Measurements from ENCODE around the gene INPP5F. TPM values are rescaled to one million over a fixed set of nuclear protein-coding genes. Genes with fewer than 3 reads are reported as not detected.
A peak's percentile ranks its signal among the peaks of the same experiment; 100 is the strongest.

The INPP5F gene
- total RNA-seq, 1 donor from 2014 or later, result 15.3 TPM

- Histone ChIP-seq H3K36me3 (ENCODE audit: control insufficient read depth, insufficient read depth, low read length) (no peaks in the 10 kb centered on the region), H3K4me3 (ENCODE audit: low read depth, low read length) (no peak overlapping the region), H3K27me3 (ENCODE audit: control insufficient read depth, insufficient read depth, low read length) (no peaks in the 10 kb centered on the region)
- TF ChIP-seq CTCF (IDR thresholded peaks at IDR 0.05; ENCODE audit: insufficient read depth, low read length, poor library complexity, severe bottlenecking), result no peak
- DNase-seq (ENCODE audit: low read depth), result no peak
These were observed 9.6 kb downstream of the INPP5F start for GRCh38 chr10:119735451-119735850.

GRCh38 chr10:119736220-119736619 lies 10.4 kb downstream of the INPP5F start:
- no peak for TF ChIP-seq CTCF (IDR thresholded peaks at IDR 0.05; ENCODE audit: insufficient read depth, low read length, poor library complexity, severe bottlenecking)
- no peak for DNase-seq (ENCODE audit: low read depth)
- Histone ChIP-seq H3K36me3 (ENCODE audit: control insufficient read depth, insufficient read depth, low read length) (no peaks in the 10 kb centered on the region), H3K27me3 (ENCODE audit: control insufficient read depth, insufficient read depth, low read length) (no peaks in the 10 kb centered on the region), H3K4me3 (ENCODE audit: low read depth, low read length) (no peak overlapping the region)

GRCh38 chr10:119737039-119737663 lies 11.3 kb downstream of the INPP5F start:
- Histone ChIP-seq H3K4me3 (ENCODE audit: low read depth, low read length) (no peak overlapping the region), H3K27me3 (ENCODE audit: control insufficient read depth, insufficient read depth, low read length) (no peaks in the 10 kb centered on the region), H3K36me3 (ENCODE audit: control insufficient read depth, insufficient read depth, low read length) (no peaks in the 10 kb centered on the region)
- no peak for DNase-seq (ENCODE audit: low read depth)
- TF ChIP-seq CTCF (IDR thresholded peaks at IDR 0.05; ENCODE audit: insufficient read depth, low read length, poor library complexity, severe bottlenecking), result no peak

GRCh38 chr10:119737823-119738222 lies 12.0 kb downstream of the INPP5F start:
- TF ChIP-seq CTCF (IDR thresholded peaks at IDR 0.05; ENCODE audit: insufficient read depth, low read length, poor library complexity, severe bottlenecking), result no peak
- peak; percentile 84 for DNase-seq (ENCODE audit: low read depth)
- Histone ChIP-seq H3K27me3 (ENCODE audit: control insufficient read depth, insufficient read depth, low read length) (no peaks in the 10 kb centered on the region), H3K4me3 (ENCODE audit: low read depth, low read length) (no peak overlapping the region), H3K36me3 (ENCODE audit: control insufficient read depth, insufficient read depth, low read length) (no peaks in the 10 kb centered on the region)

GRCh38 chr10:119738962-119739361 lies 13.1 kb downstream of the INPP5F start:
- no peak for DNase-seq (ENCODE audit: low read depth)
- Histone ChIP-seq H3K27me3 (ENCODE audit: control insufficient read depth, insufficient read depth, low read length) (no peaks in the 10 kb centered on the region), H3K4me3 (ENCODE audit: low read depth, low read length) (no peak overlapping the region), H3K36me3 (ENCODE audit: control insufficient read depth, insufficient read depth, low read length) (no peaks in the 10 kb centered on the region)
- no peak for TF ChIP-seq CTCF (IDR thresholded peaks at IDR 0.05; ENCODE audit: insufficient read depth, low read length, poor library complexity, severe bottlenecking)

- DNase-seq (ENCODE audit: low read depth), result no peak
- no peak for TF ChIP-seq CTCF (IDR thresholded peaks at IDR 0.05; ENCODE audit: insufficient read depth, low read length, poor library complexity, severe bottlenecking)
- Histone ChIP-seq H3K27me3 (ENCODE audit: control insufficient read depth, insufficient read depth, low read length) (no peaks in the 10 kb centered on the region), H3K4me3 (ENCODE audit: low read depth, low read length) (no peak overlapping the region), H3K36me3 (ENCODE audit: control insufficient read depth, insufficient read depth, low read length) (no peaks in the 10 kb centered on the region)
These were observed 14.2 kb downstream of the INPP5F start for GRCh38 chr10:119740096-119740495.
